H9 (cell line): ENCODE data around the gene MALAT1. TPM values are rescaled to one million over a fixed set of nuclear protein-coding genes. Genes with fewer than 3 reads are reported as not detected.
"Not testable (repeated sequence)": the region's sequence is repeated elsewhere in the genome, so short reads cannot be mapped to it uniquely, and the experiment has no call there.

Experiments used
- DNase-seq: peaks from one replicate; pipeline ENCODE4 v3.0.0-alpha.2; 2017
- H2AFZ ChIP-seq: one replicate; pipeline ENCODE4 v1.6.1; 2013; ENCODE audit warnings: mild to moderate bottlenecking, low read length, control low read depth, moderate library complexity
- H2AK5ac ChIP-seq: 2 replicates; pipeline ENCODE4 v1.6.1; 2013; ENCODE audit warnings: low read length, control low read depth, mixed read lengths; ENCODE audit not compliant: insufficient read length
- H2BK120ac ChIP-seq: one replicate; pipeline ENCODE4 v1.6.1; 2013; ENCODE audit warnings: low read depth, mild to moderate bottlenecking, low read length, control low read depth, inconsistent platforms; ENCODE audit not compliant: poor library complexity, severe bottlenecking
- H2BK12ac ChIP-seq: 2 replicates; pipeline ENCODE4 v1.6.1; 2013; ENCODE audit warnings: low read length, control low read depth, mixed read lengths, low read depth; ENCODE audit not compliant: insufficient read length
- H2BK15ac ChIP-seq: 2 replicates; pipeline ENCODE4 v1.6.1; 2013; ENCODE audit warnings: low read depth, low read length, control low read depth
- H2BK20ac ChIP-seq: one replicate; pipeline ENCODE4 v1.6.1; 2013; ENCODE audit warnings: low read depth, mild to moderate bottlenecking, low read length, control low read depth, inconsistent platforms; ENCODE audit not compliant: poor library complexity, severe bottlenecking
- H2BK5ac ChIP-seq: 2 replicates; pipeline ENCODE4 v1.6.1; 2013; ENCODE audit warnings: low read length, control low read depth, mixed read lengths; ENCODE audit not compliant: insufficient read length
- H3K14ac ChIP-seq: 2 replicates; pipeline ENCODE4 v1.6.1; 2013; ENCODE audit warnings: low read length, control low read depth; ENCODE audit not compliant: insufficient read depth
- H3K18ac ChIP-seq: 2 replicates; pipeline ENCODE4 v1.6.1; 2013; ENCODE audit warnings: low read depth, mild to moderate bottlenecking, mixed read lengths, low read length, control low read depth; ENCODE audit not compliant: insufficient read length
- H3K23ac ChIP-seq: 2 replicates; pipeline ENCODE4 v1.6.1; 2013; ENCODE audit warnings: low read length, control low read depth, mixed read lengths, low read depth; ENCODE audit not compliant: insufficient read length
- H3K23me2 ChIP-seq: 2 replicates; pipeline ENCODE4 v1.6.1; 2013; ENCODE audit warnings: low read depth, mild to moderate bottlenecking, mixed read lengths, low read length, control low read depth; ENCODE audit not compliant: insufficient read length, poor library complexity, severe bottlenecking
- H3K27ac ChIP-seq: 2 replicates; pipeline ENCODE4 v1.5.1; 2013; ENCODE audit warnings: low read length, control low read depth, mixed read lengths, low read depth; ENCODE audit not compliant: insufficient read length
- H3K27me3 ChIP-seq: 2 replicates; pipeline ENCODE4 v1.6.1; 2013; ENCODE audit warnings: low read length, control low read depth, inconsistent platforms; ENCODE audit not compliant: insufficient read depth
- H3K4ac ChIP-seq: 2 replicates; pipeline ENCODE4 v1.6.1; 2013; ENCODE audit warnings: low read depth, mild to moderate bottlenecking, control low read depth, inconsistent platforms, low read length, moderate library complexity
- H3K4me1 ChIP-seq: 2 replicates; pipeline ENCODE4 v1.6.1; 2013; ENCODE audit warnings: low read length, control low read depth, inconsistent platforms; ENCODE audit not compliant: insufficient read depth
- H3K4me2 ChIP-seq: 2 replicates; pipeline ENCODE4 v1.6.1; 2013; ENCODE audit warnings: low read length, control low read depth, mixed read lengths; ENCODE audit not compliant: insufficient read length, insufficient read depth
- H3K56ac ChIP-seq: 2 replicates; pipeline ENCODE4 v1.6.1; 2013; ENCODE audit warnings: low read depth, mild to moderate bottlenecking, mixed read lengths, low read length, control low read depth; ENCODE audit not compliant: insufficient read length
- H3K79me1 ChIP-seq: 2 replicates; pipeline ENCODE4 v1.6.1; 2013; ENCODE audit warnings: low read depth, mild to moderate bottlenecking, moderate library complexity, low read length, control low read depth, inconsistent platforms; ENCODE audit not compliant: insufficient read depth, poor library complexity, severe bottlenecking
- H3K79me2 ChIP-seq: 2 replicates; pipeline ENCODE4 v1.6.1; 2013; ENCODE audit warnings: low read length, control low read depth, inconsistent platforms; ENCODE audit not compliant: insufficient read depth
- H3K9ac ChIP-seq: 2 replicates; pipeline ENCODE4 v1.6.1; 2013; ENCODE audit warnings: low read length, control low read depth, mixed read lengths; ENCODE audit not compliant: insufficient read length; ENCODE audit errors: extremely low read depth
- H3K9me3 ChIP-seq: one replicate; pipeline ENCODE4 v1.6.1; 2013; ENCODE audit warnings: low read depth, low read length, inconsistent platforms; ENCODE audit not compliant: control insufficient read depth
- H3T11ph ChIP-seq: one replicate; pipeline ENCODE4 v1.6.1; 2013; ENCODE audit warnings: mild to moderate bottlenecking, low read length, control low read depth, inconsistent platforms
- H4K20me1 ChIP-seq: one replicate; pipeline ENCODE4 v1.6.1; 2013; ENCODE audit not compliant: control insufficient read depth, insufficient read length, insufficient read depth
- H4K5ac ChIP-seq: 2 replicates; pipeline ENCODE4 v1.6.1; 2013; ENCODE audit warnings: low read depth, mild to moderate bottlenecking, mixed read lengths, low read length, control low read depth; ENCODE audit not compliant: insufficient read length
- H4K8ac ChIP-seq: replicated peaks from 2 replicates; pipeline ENCODE4 v1.6.1; 2013; ENCODE audit warnings: low read length, control low read depth, mixed read lengths, low read depth; ENCODE audit not compliant: insufficient read length
- H4K91ac ChIP-seq: 2 replicates; pipeline ENCODE4 v1.6.1; 2013; ENCODE audit warnings: low read depth, mild to moderate bottlenecking, moderate library complexity, mixed read lengths, low read length, control low read depth; ENCODE audit not compliant: insufficient read length
- H3K27ac Mint-ChIP-seq, 3 experiments: 2 replicates in 2 of 3; 3 replicates in 1 of 3; pipeline ENCODE4 v1.8.0; 2020 to 2021; ENCODE audit warnings: mixed read lengths in 3 of 3, mild to moderate bottlenecking in 1 of 3, moderate library complexity in 1 of 3
- H3K27me3 Mint-ChIP-seq: 2 replicates; pipeline ENCODE4 v1.8.0; 2021; ENCODE audit warnings: low read depth, mild to moderate bottlenecking, moderate library complexity, mixed read lengths
- H3K36me3 Mint-ChIP-seq, 3 experiments: 2 replicates in 2 of 3; 3 replicates in 1 of 3; pipeline ENCODE4 v1.8.0; 2020 to 2021; ENCODE audit warnings: low read depth in 3 of 3, mixed read lengths in 3 of 3; ENCODE audit not compliant: insufficient read depth in 1 of 3
- H3K4me1 Mint-ChIP-seq, 2 experiments: 2 replicates each; pipeline ENCODE4 v1.8.0; 2020; ENCODE audit warnings: mixed read lengths in 2 of 2
- H3K4me3 Mint-ChIP-seq, 2 experiments: 2 replicates in 1 of 2; 3 replicates in 1 of 2; pipeline ENCODE4 v1.8.0; 2020 to 2021; ENCODE audit warnings: mild to moderate bottlenecking in 2 of 2, mixed read lengths in 2 of 2, moderate library complexity in 1 of 2
- H3K9me3 Mint-ChIP-seq, 2 experiments: 2 replicates in 1 of 2; 3 replicates in 1 of 2; pipeline ENCODE4 v1.8.0; 2020; ENCODE audit warnings: mild to moderate bottlenecking in 2 of 2, mixed read lengths in 2 of 2, moderate library complexity in 1 of 2
- WGBS: extraction: QIAGEN DNeasy Blood & Tissue Kit; methylation state at CpG from one replicate; pipeline ENCODE4 v1.1.7; 2013; ENCODE audit warnings: missing lambda C conversion rate, low lambda C conversion rate, mixed read lengths; ENCODE audit not compliant: insufficient read length; ENCODE audit errors: extremely low coverage; 5-methylcytosine and 5-hydroxymethylcytosine counted together
- total RNA-seq: library from RNA; stranded (reverse); gene quantifications from 2 replicates; pipeline ENCODE4 v1.2.1, GENCODE V29; 2021

MALAT1 gene
- total RNA-seq, 1 experiment from 2014 or later: 1,934 TPM

DNA sequence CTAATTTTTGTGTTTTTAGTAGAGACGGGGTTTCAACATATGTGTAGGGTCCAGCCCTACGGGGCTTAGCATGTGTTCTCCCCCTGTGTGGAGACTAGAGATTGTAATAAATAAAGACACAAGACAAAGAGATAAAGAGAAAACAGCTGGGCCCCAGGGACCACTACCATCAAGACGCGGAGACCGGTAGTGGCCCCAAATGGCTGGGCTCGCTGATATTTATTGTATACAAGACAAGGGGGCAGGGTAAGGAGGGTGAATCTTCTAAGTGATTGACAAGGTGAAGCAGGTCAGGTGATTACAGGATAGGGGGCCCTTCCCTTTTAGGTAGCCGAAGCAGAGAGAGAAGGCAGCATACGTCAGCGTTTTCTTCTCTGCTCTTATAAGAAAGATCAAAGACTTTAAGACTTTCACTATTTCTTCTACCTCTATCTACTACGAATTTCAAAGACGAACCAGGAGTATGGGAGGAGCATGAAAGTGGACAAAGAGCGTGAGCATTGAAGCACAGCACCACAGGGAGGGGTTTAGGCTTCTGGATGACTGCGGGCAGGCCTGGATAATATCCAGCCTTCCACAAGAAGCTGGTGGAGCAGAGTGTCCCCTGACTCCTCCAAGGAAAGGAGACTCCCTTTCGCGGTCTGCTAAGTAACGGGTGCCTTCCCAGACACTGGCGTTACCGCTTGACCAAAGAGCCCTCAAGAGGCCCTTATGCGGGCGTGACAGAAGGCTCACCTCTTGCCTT, 23.1 kb downstream of the MALAT1 start:
- DNase-seq, H3K27ac Mint-ChIP-seq, H3K79me1 ChIP-seq, H3K27ac ChIP-seq, H2AK5ac ChIP-seq, H3K9me3 Mint-ChIP-seq, H3K9ac ChIP-seq, H3K36me3 Mint-ChIP-seq, H3T11ph ChIP-seq, H2BK12ac ChIP-seq, H3K23me2 ChIP-seq, H4K5ac ChIP-seq, H3K14ac ChIP-seq, H3K9me3 ChIP-seq, H4K91ac ChIP-seq, H3K4me1 ChIP-seq, H2BK20ac ChIP-seq, H3K56ac ChIP-seq, H3K4ac ChIP-seq, H2BK120ac ChIP-seq, H3K18ac ChIP-seq, H3K79me2 ChIP-seq, H4K20me1 ChIP-seq, H3K4me3 Mint-ChIP-seq, H4K8ac ChIP-seq, H3K27me3 ChIP-seq, H2AFZ ChIP-seq, H2BK5ac ChIP-seq, H3K23ac ChIP-seq, H3K4me2 ChIP-seq, H2BK15ac ChIP-seq: not testable (repeated sequence)
- Mint-ChIP-seq H3K4me1 (peaks cover 24 to 34% of the 10 kb centered on the region in 2 experiments), H3K27me3 (peaks cover 18% of the 10 kb centered on the region)
- no CpG with 5 or more reads among the region's 20 CpGs for WGBS

DNA sequence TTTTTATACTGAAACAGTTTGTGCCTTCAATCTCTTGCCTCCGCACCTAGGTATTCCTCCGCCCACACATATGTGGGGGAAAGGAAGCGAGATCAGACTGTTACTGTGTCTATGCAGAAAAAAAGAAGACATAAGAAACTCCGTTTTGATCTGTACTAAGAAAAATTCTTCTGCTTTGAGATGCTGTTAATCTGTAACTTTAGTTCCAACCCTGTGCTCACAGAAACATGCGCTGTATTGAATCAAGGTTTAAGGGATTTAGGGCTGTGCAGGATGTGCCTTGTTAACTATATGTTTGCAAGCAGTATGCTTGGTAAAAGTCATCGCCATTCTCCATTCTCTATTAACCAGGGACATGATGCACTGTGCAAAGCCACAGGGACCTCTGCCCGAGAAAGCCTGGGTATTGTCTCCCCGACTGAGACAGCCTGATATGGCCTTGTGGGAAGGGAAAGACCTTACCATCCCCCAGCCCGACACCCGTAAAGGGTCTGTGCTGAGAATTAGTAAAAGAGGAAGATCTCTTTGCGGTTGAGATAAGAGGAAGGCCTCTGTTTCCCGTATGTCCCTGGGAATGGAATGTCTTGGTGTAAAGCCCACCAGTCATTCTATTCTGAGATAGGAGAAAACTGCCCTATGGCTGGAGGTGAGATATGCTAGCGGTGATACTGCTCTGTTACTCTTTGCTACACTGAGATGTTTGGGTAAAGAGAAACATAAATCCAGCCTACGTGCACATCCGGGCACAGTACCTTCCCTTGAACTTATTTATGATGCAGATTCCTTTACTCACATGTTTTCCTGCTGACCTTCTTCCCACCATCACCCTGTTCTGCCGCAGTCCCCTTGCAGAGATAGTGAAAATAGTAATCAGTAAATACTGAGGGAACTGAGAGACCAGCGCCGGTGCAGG, 24.1 kb downstream of the MALAT1 start:
- H3K27me3 ChIP-seq, H2BK12ac ChIP-seq, H4K91ac ChIP-seq, H3K27ac Mint-ChIP-seq, H3K4me1 ChIP-seq, H3K23ac ChIP-seq, H3K9me3 Mint-ChIP-seq, H3K79me2 ChIP-seq, H3K4me2 ChIP-seq, H2BK15ac ChIP-seq, H3K56ac ChIP-seq, H3K9ac ChIP-seq, H3T11ph ChIP-seq, H3K79me1 ChIP-seq, H2AFZ ChIP-seq, H3K14ac ChIP-seq, H3K27ac ChIP-seq, H2BK5ac ChIP-seq, H3K4me3 Mint-ChIP-seq, H2AK5ac ChIP-seq, H4K5ac ChIP-seq, DNase-seq, H3K18ac ChIP-seq, H3K4ac ChIP-seq, H3K23me2 ChIP-seq, H3K9me3 ChIP-seq, H4K8ac ChIP-seq, H2BK20ac ChIP-seq, H2BK120ac ChIP-seq, H4K20me1 ChIP-seq: not testable (repeated sequence)
- H3K27me3 Mint-ChIP-seq: peaks cover 18% of the 10 kb centered on the region
- peaks cover 9 to 12% (median 9%) of the 10 kb centered on the region in 3 experiments; a peak in 6 of 7 replicates for H3K36me3 Mint-ChIP-seq
- H3K4me1 Mint-ChIP-seq: peaks cover 24 to 34% of the 10 kb centered on the region in 2 experiments
- whole genome bisulfite sequencing: no CpG with 5 or more reads among the region's 18 CpGs
